Breast epithelium (tissue), 3 donors: ENCODE results near the gene PRKAB1.

ENCODE experiments used
- CTCF ChIP-seq, 3 donors: fragments of 450-650 bp; IDR thresholded peaks; one replicate each; pipeline ENCODE4 v1.5.1; 2016 to 2017; ENCODE audit warnings: antibody characterized with exemption in 3 of 3, mild to moderate bottlenecking in 3 of 3, moderate library complexity in 3 of 3
- POLR2AphosphoS5 ChIP-seq, 3 donors: sonication (generic); formaldehyde crosslinking; IDR thresholded peaks; one replicate each; pipeline ENCODE4 v1.6.1; 2017; ENCODE audit warnings: antibody characterized with exemption in 3 of 3

GRCh38 chr12:119711693-119712092, 43.8 kb downstream of the PRKAB1 start:
- TF ChIP-seq CTCF (IDR thresholded peaks at IDR 0.05) (no peak), POLR2AphosphoS5 (IDR thresholded peaks at IDR 0.05) (no peak)
